Measurements from ENCODE around the gene CFAP107. TPM values are rescaled to one million over a fixed set of nuclear protein-coding genes. Genes with fewer than 3 reads are reported as not detected.
"Not testable (repeated sequence)": the region's sequence is repeated elsewhere in the genome, so short reads cannot be mapped to it uniquely, and the experiment has no call there.

Gene CFAP107
- total RNA-seq, 2 experiments from 2014 or later, result not detected

GRCh38 chr1:12771186-12771585 lies 25.2 kb downstream of the CFAP107 start:
- H3K27me3 Mint-ChIP-seq (ENCODE audit: low read depth), result peaks cover 19% of the 10 kb centered on the region
- no peak overlapping the region for H3K27ac Mint-ChIP-seq
- ATAC-seq (no peak), DNase-seq (no peak)
- CTCF ChIA-PET, result no interaction called here
- H3K9me3 Mint-ChIP-seq (ENCODE audit: insufficient read depth), result no peaks in the 10 kb centered on the region
- no peaks in the 10 kb centered on the region for H3K4me1 Mint-ChIP-seq (ENCODE audit: low read depth)
- H3K36me3 Mint-ChIP-seq (ENCODE audit: low read depth), result no peaks in the 10 kb centered on the region
- no peak overlapping the region for H3K4me3 Mint-ChIP-seq
- POLR2A ChIA-PET, result no interaction called here

GRCh38 chr1:12772520-12772919 lies 26.5 kb downstream of the CFAP107 start:
- CTCF ChIA-PET, result no interaction called here
- ATAC-seq (no peak), DNase-seq (no peak)
- no peak overlapping the region for H3K4me3 Mint-ChIP-seq
- H3K9me3 Mint-ChIP-seq (ENCODE audit: insufficient read depth), result no peaks in the 10 kb centered on the region
- no peaks in the 10 kb centered on the region for H3K36me3 Mint-ChIP-seq (ENCODE audit: low read depth)
- POLR2A ChIA-PET, result no interaction called here
- no peak overlapping the region for H3K27ac Mint-ChIP-seq
- no peaks in the 10 kb centered on the region for H3K4me1 Mint-ChIP-seq (ENCODE audit: low read depth)
- H3K27me3 Mint-ChIP-seq (ENCODE audit: low read depth), result peaks cover 9% of the 10 kb centered on the region

GRCh38 chr1:12773438-12773837 lies 27.4 kb downstream of the CFAP107 start, which contains the start of gene PRAMEF12:
PRAMEF12 (plus strand) TSS chr1:12773738; CDS start chr1:12774868, 1,130 bp downstream.
- Mint-ChIP-seq H3K27me3 (ENCODE audit: low read depth) (peaks cover 5% of the 10 kb centered on the region), H3K4me3 (no peak within 1 kb of the TSS), H3K4me1 (ENCODE audit: low read depth) (no peaks in the 10 kb centered on the region), H3K9me3 (ENCODE audit: insufficient read depth) (no peaks in the 10 kb centered on the region), H3K27ac (no peak within 1 kb of the TSS), H3K36me3 (ENCODE audit: low read depth) (no peaks in the 10 kb centered on the region)
- POLR2A ChIA-PET, result no interaction called here
- ATAC-seq (no peak), DNase-seq (no peak)
- CTCF ChIA-PET, result no interaction called here

GRCh38 chr1:12774801-12775345 lies 28.9 kb downstream of the CFAP107 start:
- no peak overlapping the region for H3K4me3 Mint-ChIP-seq
- H3K27me3 Mint-ChIP-seq (ENCODE audit: low read depth), result peaks cover 5% of the 10 kb centered on the region
- no peaks in the 10 kb centered on the region for H3K36me3 Mint-ChIP-seq (ENCODE audit: low read depth)
- CTCF ChIA-PET, result no interaction called here
- POLR2A ChIA-PET, result no interaction called here
- no peak overlapping the region for H3K27ac Mint-ChIP-seq
- H3K9me3 Mint-ChIP-seq (ENCODE audit: insufficient read depth), result no peaks in the 10 kb centered on the region
- DNase-seq (no peak), ATAC-seq (no peak)
- H3K4me1 Mint-ChIP-seq (ENCODE audit: low read depth), result no peaks in the 10 kb centered on the region

GRCh38 chr1:12775443-12775842 lies 29.4 kb downstream of the CFAP107 start:
- H3K9me3 Mint-ChIP-seq (ENCODE audit: insufficient read depth), result no peaks in the 10 kb centered on the region
- ChIA-PET POLR2A (no interaction called here), CTCF (no interaction called here)
- H3K27me3 Mint-ChIP-seq (ENCODE audit: low read depth), result peaks cover 5% of the 10 kb centered on the region
- ATAC-seq (no peak), DNase-seq (no peak)
- no peak overlapping the region for H3K4me3 Mint-ChIP-seq
- no peaks in the 10 kb centered on the region for H3K4me1 Mint-ChIP-seq (ENCODE audit: low read depth)
- no peak overlapping the region for H3K27ac Mint-ChIP-seq
- no peaks in the 10 kb centered on the region for H3K36me3 Mint-ChIP-seq (ENCODE audit: low read depth)

GRCh38 chr1:12776801-12777557 lies 31.0 kb downstream of the CFAP107 start:
- Mint-ChIP-seq H3K9me3 (ENCODE audit: insufficient read depth) (no peaks in the 10 kb centered on the region), H3K4me1 (ENCODE audit: low read depth) (no peaks in the 10 kb centered on the region), H3K27ac (no peak overlapping the region), H3K4me3 (no peak overlapping the region), H3K27me3 (ENCODE audit: low read depth) (peaks cover 5% of the 10 kb centered on the region), H3K36me3 (ENCODE audit: low read depth) (no peaks in the 10 kb centered on the region)
- no peak for DNase-seq
- ChIA-PET POLR2A (no interaction called here), CTCF (no interaction called here)
- no peak for ATAC-seq

GRCh38 chr1:12778061-12778460 lies 32.1 kb downstream of the CFAP107 start:
- Mint-ChIP-seq H3K4me1 (ENCODE audit: low read depth) (no peaks in the 10 kb centered on the region), H3K9me3 (ENCODE audit: insufficient read depth) (no peaks in the 10 kb centered on the region), H3K27ac (no peak overlapping the region), H3K27me3 (ENCODE audit: low read depth) (peaks cover 3% of the 10 kb centered on the region), H3K4me3 (no peak overlapping the region), H3K36me3 (ENCODE audit: low read depth) (no peaks in the 10 kb centered on the region)
- ChIA-PET POLR2A (no interaction called here), CTCF (no interaction called here)
- DNase-seq (no peak), ATAC-seq (no peak)

GRCh38 chr1:12778907-12779306 lies 32.9 kb downstream of the CFAP107 start:
- Mint-ChIP-seq H3K36me3 (ENCODE audit: low read depth) (no peaks in the 10 kb centered on the region), H3K27ac (no peak overlapping the region)
- POLR2A ChIA-PET, result no interaction called here

GRCh38 chr1:12781488-12781887 lies 35.5 kb downstream of the CFAP107 start:
- DNase-seq; H3K4me1 Mint-ChIP-seq (ENCODE audit: low read depth); H3K27me3 Mint-ChIP-seq (ENCODE audit: low read depth); H3K9me3 Mint-ChIP-seq (ENCODE audit: insufficient read depth); H3K27ac Mint-ChIP-seq; ATAC-seq; POLR2A ChIA-PET; H3K36me3 Mint-ChIP-seq (ENCODE audit: low read depth); H3K4me3 Mint-ChIP-seq; CTCF ChIA-PET: not testable (repeated sequence)

More at GRCh38 chr1:12778907-12779306, 32.9 kb downstream of the CFAP107 start:
- no peak for ATAC-seq
- no peaks in the 10 kb centered on the region for H3K4me1 Mint-ChIP-seq (ENCODE audit: low read depth)
- no peaks in the 10 kb centered on the region for H3K9me3 Mint-ChIP-seq (ENCODE audit: insufficient read depth)
- no peak for DNase-seq
- no peak overlapping the region for H3K4me3 Mint-ChIP-seq
- CTCF ChIA-PET, result no interaction called here
- peaks cover 2% of the 10 kb centered on the region for H3K27me3 Mint-ChIP-seq (ENCODE audit: low read depth)

- H3K27ac Mint-ChIP-seq; H3K27me3 Mint-ChIP-seq (ENCODE audit: low read depth); DNase-seq; H3K9me3 Mint-ChIP-seq (ENCODE audit: insufficient read depth); H3K36me3 Mint-ChIP-seq (ENCODE audit: low read depth); CTCF ChIA-PET; ATAC-seq; H3K4me3 Mint-ChIP-seq; POLR2A ChIA-PET; H3K4me1 Mint-ChIP-seq (ENCODE audit: low read depth): not testable (repeated sequence)
These were observed 37.8 kb downstream of the CFAP107 start for GRCh38 chr1:12783783-12784182.

GRCh38 chr1:12784729-12785128 lies 38.7 kb downstream of the CFAP107 start:
- H3K9me3 Mint-ChIP-seq (ENCODE audit: insufficient read depth); CTCF ChIA-PET; H3K27me3 Mint-ChIP-seq (ENCODE audit: low read depth); H3K4me3 Mint-ChIP-seq; DNase-seq; ATAC-seq; H3K36me3 Mint-ChIP-seq (ENCODE audit: low read depth); H3K4me1 Mint-ChIP-seq (ENCODE audit: low read depth); POLR2A ChIA-PET; H3K27ac Mint-ChIP-seq: not testable (repeated sequence)

- H3K4me3 Mint-ChIP-seq; H3K9me3 Mint-ChIP-seq (ENCODE audit: insufficient read depth); DNase-seq; POLR2A ChIA-PET; H3K27ac Mint-ChIP-seq; H3K27me3 Mint-ChIP-seq (ENCODE audit: low read depth); H3K36me3 Mint-ChIP-seq (ENCODE audit: low read depth); ATAC-seq; H3K4me1 Mint-ChIP-seq (ENCODE audit: low read depth); CTCF ChIA-PET: not testable (repeated sequence)
These were observed 45.1 kb downstream of the CFAP107 start, which contains the start of gene PRAMEF1 for GRCh38 chr1:12791097-12791496. PRAMEF1 (plus strand) TSS chr1:12791397; CDS start chr1:12793228, 1,831 bp downstream.

GRCh38 chr1:12798911-12799310 lies 52.9 kb downstream of the CFAP107 start:
- ATAC-seq (no peak), DNase-seq (no peak)
- POLR2A ChIA-PET, result no interaction called here
- H3K4me3 Mint-ChIP-seq, result no peak overlapping the region
- no peaks in the 10 kb centered on the region for H3K9me3 Mint-ChIP-seq (ENCODE audit: insufficient read depth)
- CTCF ChIA-PET, result no interaction called here
- no peaks in the 10 kb centered on the region for H3K4me1 Mint-ChIP-seq (ENCODE audit: low read depth)
- no peak overlapping the region for H3K27ac Mint-ChIP-seq
- no peaks in the 10 kb centered on the region for H3K36me3 Mint-ChIP-seq (ENCODE audit: low read depth)
- peaks cover 12% of the 10 kb centered on the region for H3K27me3 Mint-ChIP-seq (ENCODE audit: low read depth)

All from activated CD8-positive, alpha-beta T cell treated with anti-CD3 and anti-CD28 coated beads, Interleukin-2, amount 10 ng/mL, durations not matched to agents 7 days and 5 days (primary cell).